Mesothelial cell of epicardium (in vitro differentiated cells): ENCODE measurements around the gene COL4A1. TPM values are rescaled to one million over a fixed set of nuclear protein-coding genes. Genes with fewer than 3 reads are reported as not detected.

Experiments
- DNase-seq, 2 experiments: peaks; one replicate each; pipeline ENCODE4 v3.0.0; 2021; ENCODE audit warnings: low spot score in 2 of 2; ENCODE audit not compliant: unreplicated experiment in 2 of 2
- H3K27ac Mint-ChIP-seq: 2 replicates; pipeline ENCODE4 v1.8.0; 2021; ENCODE audit warnings: mixed read lengths
- H3K27me3 Mint-ChIP-seq: 2 replicates; pipeline ENCODE4 v1.8.0; 2021; ENCODE audit warnings: low read depth, mixed read lengths
- H3K36me3 Mint-ChIP-seq: 2 replicates; pipeline ENCODE4 v1.8.0; 2021; ENCODE audit warnings: mixed read lengths
- H3K4me1 Mint-ChIP-seq: 2 replicates; pipeline ENCODE4 v1.8.0; 2021; ENCODE audit warnings: mixed read lengths
- H3K4me3 Mint-ChIP-seq: 2 replicates; pipeline ENCODE4 v1.8.0; 2021; ENCODE audit warnings: mild to moderate bottlenecking, moderate library complexity, mixed read lengths
- H3K9me3 Mint-ChIP-seq: 2 replicates; pipeline ENCODE4 v1.8.0; 2021; ENCODE audit warnings: mixed read lengths
- total RNA-seq: library from RNA; stranded (reverse); gene quantifications from 3 replicates; pipeline ENCODE4 v1.2.1, GENCODE V29; 2021
- TF ChIP-seq, protein P1 (sequence below): fragments of 200-600 bp; sonication (generic); IDR thresholded peaks from one replicate; pipeline ENCODE4 v1.5.0; 2021; ENCODE audit warnings: antibody characterized with exemption; ENCODE audit not compliant: unreplicated experiment

Gene COL4A1
- total RNA-seq, 1 donor from 2014 or later: 362 TPM

DNA sequence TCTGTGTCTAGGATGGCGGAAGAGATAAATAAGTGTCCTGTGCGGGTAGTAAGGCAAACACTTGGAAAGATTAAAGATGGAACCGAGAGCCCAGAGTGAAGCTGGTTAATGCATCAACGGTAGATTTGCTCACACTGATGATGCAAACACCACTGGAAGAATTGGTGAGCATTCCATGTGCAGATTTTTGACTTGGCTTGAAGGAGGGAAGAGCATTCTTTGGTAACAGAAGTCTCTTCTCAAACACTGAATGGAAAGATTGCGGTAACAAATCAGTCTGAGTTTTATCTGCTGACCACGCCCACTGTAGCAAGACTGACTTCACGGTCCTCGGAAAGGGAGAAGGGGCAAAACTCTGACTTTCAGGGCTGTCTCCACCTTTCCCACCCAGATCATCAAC is 112.5 kb downstream of the COL4A1 start:
- H3K4me1 Mint-ChIP-seq: peaks cover 17% of the 10 kb centered on the region
- DNase-seq: no peak
- H3K36me3 Mint-ChIP-seq: peaks cover 32% of the 10 kb centered on the region
- H3K27ac Mint-ChIP-seq: no peak overlapping the region
- TF ChIP-seq, protein P1, sequence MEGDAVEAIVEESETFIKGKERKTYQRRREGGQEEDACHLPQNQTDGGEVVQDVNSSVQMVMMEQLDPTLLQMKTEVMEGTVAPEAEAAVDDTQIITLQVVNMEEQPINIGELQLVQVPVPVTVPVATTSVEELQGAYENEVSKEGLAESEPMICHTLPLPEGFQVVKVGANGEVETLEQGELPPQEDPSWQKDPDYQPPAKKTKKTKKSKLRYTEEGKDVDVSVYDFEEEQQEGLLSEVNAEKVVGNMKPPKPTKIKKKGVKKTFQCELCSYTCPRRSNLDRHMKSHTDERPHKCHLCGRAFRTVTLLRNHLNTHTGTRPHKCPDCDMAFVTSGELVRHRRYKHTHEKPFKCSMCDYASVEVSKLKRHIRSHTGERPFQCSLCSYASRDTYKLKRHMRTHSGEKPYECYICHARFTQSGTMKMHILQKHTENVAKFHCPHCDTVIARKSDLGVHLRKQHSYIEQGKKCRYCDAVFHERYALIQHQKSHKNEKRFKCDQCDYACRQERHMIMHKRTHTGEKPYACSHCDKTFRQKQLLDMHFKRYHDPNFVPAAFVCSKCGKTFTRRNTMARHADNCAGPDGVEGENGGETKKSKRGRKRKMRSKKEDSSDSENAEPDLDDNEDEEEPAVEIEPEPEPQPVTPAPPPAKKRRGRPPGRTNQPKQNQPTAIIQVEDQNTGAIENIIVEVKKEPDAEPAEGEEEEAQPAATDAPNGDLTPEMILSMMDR: no peak
- no peaks in the 10 kb centered on the region for H3K9me3 Mint-ChIP-seq
- no peaks in the 10 kb centered on the region for H3K27me3 Mint-ChIP-seq
- no peak overlapping the region for H3K4me3 Mint-ChIP-seq

DNA sequence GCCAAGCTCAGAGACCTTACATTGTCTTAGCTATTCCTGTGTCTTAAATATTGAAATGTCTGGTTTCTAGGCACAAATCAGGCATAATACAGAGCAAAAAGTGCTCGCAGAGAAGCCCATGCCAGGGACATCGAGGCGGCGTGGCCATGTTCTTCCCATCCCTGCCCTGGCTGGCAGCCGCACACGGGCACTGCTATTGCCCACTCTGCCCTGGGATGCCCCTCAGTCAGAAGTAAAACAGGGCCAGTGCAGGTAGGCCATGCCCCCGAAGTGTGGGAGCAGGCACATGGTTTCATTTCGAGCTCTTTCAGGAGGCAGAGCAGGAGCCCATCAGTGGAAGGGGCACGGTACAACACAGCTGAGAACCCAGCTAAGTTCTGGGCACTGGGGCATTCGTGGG is 113.5 kb downstream of the COL4A1 start:
- no peak overlapping the region for H3K27ac Mint-ChIP-seq
- H3K36me3 Mint-ChIP-seq: peaks cover 26% of the 10 kb centered on the region
- TF ChIP-seq, protein P1: no peak

DNA sequence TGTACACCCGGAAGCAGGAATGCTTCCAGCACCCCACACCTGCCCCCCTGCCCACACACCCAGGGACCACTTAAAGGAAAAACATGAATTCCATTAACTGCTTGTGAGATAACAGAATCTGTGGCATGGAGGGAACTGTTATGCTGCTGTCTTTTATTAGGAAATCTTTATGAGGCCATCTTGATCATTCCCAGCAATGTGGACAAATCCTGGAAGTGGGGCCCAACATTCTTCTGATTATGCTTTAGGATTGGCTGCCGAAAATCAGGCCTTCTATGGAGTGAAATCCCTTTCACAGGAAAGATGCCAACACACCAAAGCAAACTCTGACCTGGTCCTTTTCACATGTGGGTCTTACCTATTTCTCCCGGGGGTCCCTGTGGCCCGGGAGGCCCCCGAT is 114.5 kb downstream of the COL4A1 start:
- DNase-seq: no peak
- Mint-ChIP-seq H3K9me3 (no peaks in the 10 kb centered on the region), H3K4me3 (no peak overlapping the region), H3K36me3 (peaks cover 27% of the 10 kb centered on the region), H3K27ac (peak overlapping the region; percentile 44), H3K4me1 (peaks cover 25% of the 10 kb centered on the region), H3K27me3 (no peaks in the 10 kb centered on the region)
- TF ChIP-seq, protein P1: no peak

More for the DNA sequence above, 113.5 kb downstream of the COL4A1 start:
- Mint-ChIP-seq H3K9me3 (no peaks in the 10 kb centered on the region), H3K4me3 (no peak overlapping the region), H3K27me3 (no peaks in the 10 kb centered on the region), H3K4me1 (peaks cover 18% of the 10 kb centered on the region)
- no peak for DNase-seq

DNA sequence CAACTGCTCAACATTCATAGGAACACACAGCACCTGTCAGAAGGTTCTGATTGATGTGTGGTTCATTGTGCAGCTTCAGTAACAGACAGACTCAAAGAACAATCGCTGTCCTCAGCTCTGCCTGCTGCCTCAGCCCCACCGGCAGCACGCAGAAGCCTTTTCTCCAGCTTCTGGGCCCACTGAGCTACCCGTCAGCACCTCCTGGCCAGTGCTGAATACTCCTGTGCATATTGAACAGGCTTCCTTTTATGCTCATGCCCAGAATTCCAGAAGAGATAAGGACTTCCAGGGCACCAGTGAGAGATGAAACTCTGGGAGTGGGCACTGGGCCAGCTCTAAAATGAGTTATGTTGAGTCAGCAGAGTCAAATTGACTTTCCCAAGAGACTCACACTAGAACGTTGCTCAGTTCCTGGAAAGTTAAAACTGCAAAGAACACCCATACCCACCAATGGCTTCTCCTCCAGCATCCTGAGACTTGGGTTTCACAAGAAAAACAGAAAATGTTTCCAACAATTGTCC is 119.3 kb downstream of the COL4A1 start:
- Mint-ChIP-seq H3K9me3 (no peaks in the 10 kb centered on the region), H3K36me3 (peaks cover 37% of the 10 kb centered on the region), H3K27me3 (no peaks in the 10 kb centered on the region), H3K27ac (peak overlapping the region; percentile 59), H3K4me3 (no peak overlapping the region), H3K4me1 (peaks cover 22% of the 10 kb centered on the region)
- TF ChIP-seq, protein P1: no peak
- DNase-seq: peak in 1 of 2 experiments; percentile 47

DNA sequence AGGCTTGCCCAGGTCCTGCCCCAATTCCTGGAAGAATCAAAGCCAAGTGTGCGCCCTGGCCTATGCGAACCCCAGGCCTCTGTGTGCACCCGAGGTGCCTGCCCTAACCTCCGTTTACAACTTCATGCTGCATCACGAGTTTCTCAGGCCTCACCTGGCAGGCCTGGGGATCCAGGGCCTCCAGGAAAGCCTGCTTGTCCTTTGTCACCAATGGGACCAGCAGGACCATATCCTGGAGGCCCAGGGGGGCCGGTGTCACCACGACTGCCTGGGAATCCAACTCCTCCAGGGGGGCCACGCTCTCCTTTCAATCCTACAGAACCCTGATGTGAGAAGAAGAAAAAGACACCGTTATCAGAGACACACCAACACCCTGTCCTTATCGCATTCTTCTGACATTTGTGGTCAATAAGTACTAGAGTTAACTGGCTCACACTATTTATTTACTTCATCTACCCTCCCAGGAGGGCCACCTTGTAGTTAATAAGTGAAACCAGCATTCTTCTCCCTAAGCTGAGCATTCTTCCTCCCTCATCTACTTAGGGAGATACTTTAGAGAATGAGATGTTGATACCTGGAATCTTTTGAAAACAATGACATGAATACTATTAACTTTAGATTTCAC is 120.6 kb downstream of the COL4A1 start:
- TF ChIP-seq, protein P1: no peak
- H3K4me3 Mint-ChIP-seq: no peak overlapping the region
- H3K9me3 Mint-ChIP-seq: no peaks in the 10 kb centered on the region
- H3K36me3 Mint-ChIP-seq: peaks cover 43% of the 10 kb centered on the region
- peaks cover 19% of the 10 kb centered on the region for H3K4me1 Mint-ChIP-seq
- H3K27ac Mint-ChIP-seq: no peak overlapping the region
- no peak for DNase-seq
- H3K27me3 Mint-ChIP-seq: no peaks in the 10 kb centered on the region
